Thoracic aorta (tissue), 2 donors: Measurements from ENCODE around the gene SLX9. TPM values are rescaled to one million over a fixed set of nuclear protein-coding genes. Genes with fewer than 3 reads are reported as not detected.
A peak's percentile ranks its signal among the peaks of the same experiment; 100 is the strongest.

Experiments
- ATAC-seq: fragments of 150-250 bp; one replicate; pipeline ENCODE4 v1.8.0; 2017; ENCODE audit warnings: low read depth; ENCODE audit not compliant: insufficient number of reproducible peaks, low FRiP score
- DNase-seq: peaks from one replicate; pipeline ENCODE4 v3.0.0-alpha.2; 2020; ENCODE audit warnings: low spot score
- H3K27ac ChIP-seq, 2 donors: fragments of 200-600 bp; sonication (generic); 1 replicate in 1 of 2; 2 replicates in 1 of 2; pipeline ENCODE4 v1.5.1; 2016; ENCODE audit warnings: mild to moderate bottlenecking in 2 of 2, moderate library complexity in 2 of 2
- H3K27me3 ChIP-seq: fragments of 200-600 bp; sonication (generic); replicated peaks from 2 replicates; pipeline ENCODE4 v1.6.0; 2016; ENCODE audit warnings: mild to moderate bottlenecking; ENCODE audit not compliant: insufficient read depth
- H3K36me3 ChIP-seq: fragments of 200-600 bp; sonication (generic); one replicate; pipeline ENCODE4 v1.5.1; 2016
- H3K4me1 ChIP-seq, 2 donors: fragments of 200-600 bp; sonication (generic); 1 replicate in 1 of 2; 2 replicates in 1 of 2; pipeline versions ENCODE4 v1.5.1 to v1.6.0; 2016; ENCODE audit warnings: low read depth in 2 of 2, mild to moderate bottlenecking in 1 of 2; ENCODE audit not compliant: control insufficient read depth in 1 of 2
- H3K4me3 ChIP-seq: fragments of 200-600 bp; sonication (generic); 2 replicates; pipeline ENCODE4 v1.5.1; 2016; ENCODE audit warnings: mild to moderate bottlenecking
- H3K9me3 ChIP-seq: fragments of 200-600 bp; sonication (generic); 2 replicates; pipeline ENCODE4 v1.5.1; 2016
- total RNA-seq, 2 donors: library from RNA; depleted of rRNA; stranded (reverse); fragments of >200 nt; gene quantifications; one replicate each; pipeline versions ENCODE4 v1.1.0 to v1.2.3, GENCODE V29; 2016
- TF ChIP-seq, protein P1 (sequence below): fragments of 200-600 bp; sonication (generic); IDR thresholded peaks from one replicate; pipeline ENCODE4 v1.5.1; 2019; ENCODE audit warnings: antibody characterized with exemption

SLX9 gene
- total RNA-seq, 2 donors from 2014 or later, result 5.9 to 10.6 TPM

DNA sequence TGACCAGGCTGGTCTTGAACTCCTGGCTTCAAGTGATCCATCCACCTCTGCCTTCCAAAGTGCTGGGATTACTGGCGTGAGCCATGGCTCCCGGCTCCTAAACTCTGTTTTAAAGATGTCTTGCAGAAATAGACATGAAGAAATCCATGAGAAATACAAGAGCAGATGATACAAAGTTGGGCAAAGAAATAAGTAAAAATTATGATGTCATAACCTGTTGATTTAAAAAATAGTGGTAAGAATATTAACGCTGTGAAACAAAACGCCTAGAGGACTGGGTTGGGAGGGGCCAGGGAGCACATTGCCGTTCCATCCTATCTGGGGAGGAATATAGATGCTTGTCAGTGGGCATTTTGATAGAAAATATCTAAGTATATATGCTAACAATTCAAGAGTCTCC lies 17.9 kb upstream of the SLX9 start:
- H3K27ac ChIP-seq, result no peak overlapping the region
- no peaks in the 10 kb centered on the region for H3K36me3 ChIP-seq
- peaks cover 12 to 22% of the 10 kb centered on the region in 2 donors for H3K4me1 ChIP-seq
- H3K9me3 ChIP-seq, result no peaks in the 10 kb centered on the region
- no peaks in the 10 kb centered on the region for H3K27me3 ChIP-seq
- TF ChIP-seq, protein P1, sequence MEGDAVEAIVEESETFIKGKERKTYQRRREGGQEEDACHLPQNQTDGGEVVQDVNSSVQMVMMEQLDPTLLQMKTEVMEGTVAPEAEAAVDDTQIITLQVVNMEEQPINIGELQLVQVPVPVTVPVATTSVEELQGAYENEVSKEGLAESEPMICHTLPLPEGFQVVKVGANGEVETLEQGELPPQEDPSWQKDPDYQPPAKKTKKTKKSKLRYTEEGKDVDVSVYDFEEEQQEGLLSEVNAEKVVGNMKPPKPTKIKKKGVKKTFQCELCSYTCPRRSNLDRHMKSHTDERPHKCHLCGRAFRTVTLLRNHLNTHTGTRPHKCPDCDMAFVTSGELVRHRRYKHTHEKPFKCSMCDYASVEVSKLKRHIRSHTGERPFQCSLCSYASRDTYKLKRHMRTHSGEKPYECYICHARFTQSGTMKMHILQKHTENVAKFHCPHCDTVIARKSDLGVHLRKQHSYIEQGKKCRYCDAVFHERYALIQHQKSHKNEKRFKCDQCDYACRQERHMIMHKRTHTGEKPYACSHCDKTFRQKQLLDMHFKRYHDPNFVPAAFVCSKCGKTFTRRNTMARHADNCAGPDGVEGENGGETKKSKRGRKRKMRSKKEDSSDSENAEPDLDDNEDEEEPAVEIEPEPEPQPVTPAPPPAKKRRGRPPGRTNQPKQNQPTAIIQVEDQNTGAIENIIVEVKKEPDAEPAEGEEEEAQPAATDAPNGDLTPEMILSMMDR, result no peak
- H3K4me3 ChIP-seq, result no peak overlapping the region
- ATAC-seq (no peak), DNase-seq (no peak)

DNA sequence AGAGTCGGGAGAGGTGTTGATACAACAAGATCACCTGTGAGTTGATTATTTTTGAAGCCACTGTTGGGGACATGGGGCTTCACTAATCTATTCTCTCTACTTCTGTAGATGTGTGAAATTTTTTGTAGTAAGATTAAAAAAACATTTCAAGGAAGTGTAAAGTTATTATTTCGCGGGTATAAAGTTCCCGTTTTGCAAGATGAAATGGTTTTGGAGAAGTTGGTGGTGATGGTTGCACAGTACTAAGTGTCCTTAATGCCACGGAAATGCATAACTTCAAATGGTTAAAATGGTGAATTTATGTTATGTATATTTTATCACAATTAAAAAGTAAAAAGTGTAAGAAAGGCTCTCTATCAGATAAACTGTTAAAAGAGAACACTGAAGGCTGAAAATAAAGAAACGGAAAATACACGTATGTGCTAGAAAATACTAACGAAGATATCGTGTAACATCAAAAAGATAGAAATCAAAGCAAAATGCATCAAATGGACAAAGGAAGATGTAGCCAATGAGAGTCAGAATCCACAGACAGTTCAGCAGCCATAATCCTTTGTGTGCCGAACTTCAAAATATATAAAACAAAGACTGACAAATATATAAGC lies 16.2 kb upstream of the SLX9 start:
- Histone ChIP-seq H3K27me3 (no peaks in the 10 kb centered on the region), H3K27ac (no peak overlapping the region), H3K36me3 (no peaks in the 10 kb centered on the region)

DNA sequence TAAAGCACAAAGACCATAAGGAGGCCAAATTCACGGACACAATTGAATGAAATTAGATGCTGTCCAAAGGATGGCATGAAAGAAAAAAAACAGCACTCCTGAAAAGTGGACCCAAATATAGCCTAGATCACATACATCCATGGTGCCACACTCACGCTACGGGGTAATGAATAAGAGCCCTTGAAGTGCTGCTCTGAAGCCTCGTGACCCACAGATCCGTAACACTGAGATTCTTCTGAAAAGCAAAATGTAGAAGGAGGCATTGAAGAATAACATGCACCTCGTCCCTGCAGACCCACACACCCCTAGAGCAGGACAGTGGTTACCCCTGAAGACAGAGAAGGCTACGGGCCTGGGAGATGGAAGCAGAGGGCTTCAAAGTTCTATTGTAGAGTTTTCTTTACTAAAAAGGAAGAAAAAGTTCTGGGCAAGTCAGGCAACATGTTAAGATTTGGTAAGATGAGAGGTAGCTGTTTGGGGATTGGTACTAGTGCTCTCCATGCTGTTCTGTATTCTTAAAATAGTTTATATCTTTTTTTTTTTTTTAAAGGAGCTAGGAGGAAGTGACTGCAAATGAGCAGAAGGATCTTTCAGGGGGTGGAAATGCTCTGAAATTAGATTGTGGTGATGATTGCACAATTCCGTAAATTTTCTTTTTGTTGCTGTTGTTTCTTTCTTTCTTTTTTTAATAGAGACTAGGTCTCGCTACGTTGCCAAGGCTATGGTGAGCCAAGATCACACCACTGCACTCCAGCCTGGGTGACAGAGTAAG lies 15.0 kb upstream of the SLX9 start:
- Histone ChIP-seq H3K27ac (no peak overlapping the region), H3K9me3 (no peaks in the 10 kb centered on the region), H3K4me3 (no peak overlapping the region), H3K36me3 (no peaks in the 10 kb centered on the region), H3K4me1 (peaks cover 20 to 33% of the 10 kb centered on the region in 2 donors), H3K27me3 (no peaks in the 10 kb centered on the region)
- ATAC-seq, result peak; percentile 17
- TF ChIP-seq, protein P1, result no peak
- DNase-seq, result no peak

More for the DNA sequence above, 16.2 kb upstream of the SLX9 start:
- ATAC-seq, result no peak
- DNase-seq, result no peak
- Histone ChIP-seq H3K4me3 (no peak overlapping the region), H3K9me3 (no peaks in the 10 kb centered on the region), H3K4me1 (peaks cover 20 to 33% of the 10 kb centered on the region in 2 donors)
- TF ChIP-seq, protein P1, result no peak

DNA sequence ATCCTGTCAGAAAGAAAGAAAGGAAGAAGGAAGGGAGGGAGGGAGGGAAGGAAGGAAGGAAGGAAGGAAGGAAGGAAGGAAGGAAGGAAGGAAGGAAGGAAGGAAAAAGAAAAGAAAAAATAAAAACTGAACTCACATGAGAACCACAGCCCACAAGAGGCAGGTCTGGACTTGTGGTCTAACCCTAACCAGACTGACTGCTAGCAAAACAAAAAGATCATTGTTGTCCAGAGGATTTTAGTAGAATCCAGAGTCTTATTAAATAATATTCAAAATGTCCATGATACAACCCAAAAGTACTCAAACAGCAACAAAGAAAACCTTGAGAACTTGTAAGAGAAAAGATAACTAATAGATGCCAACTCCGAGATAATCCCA lies 14.5 kb upstream of the SLX9 start:
- H3K27me3 ChIP-seq, result no peaks in the 10 kb centered on the region
- H3K27ac ChIP-seq, result no peak overlapping the region
- no peak for ATAC-seq
- no peak for DNase-seq
- no peaks in the 10 kb centered on the region for H3K9me3 ChIP-seq
- TF ChIP-seq, protein P1, result no peak
- H3K4me3 ChIP-seq, result no peak overlapping the region
- H3K36me3 ChIP-seq, result no peaks in the 10 kb centered on the region
- peaks cover 20 to 33% of the 10 kb centered on the region in 2 donors for H3K4me1 ChIP-seq

DNA sequence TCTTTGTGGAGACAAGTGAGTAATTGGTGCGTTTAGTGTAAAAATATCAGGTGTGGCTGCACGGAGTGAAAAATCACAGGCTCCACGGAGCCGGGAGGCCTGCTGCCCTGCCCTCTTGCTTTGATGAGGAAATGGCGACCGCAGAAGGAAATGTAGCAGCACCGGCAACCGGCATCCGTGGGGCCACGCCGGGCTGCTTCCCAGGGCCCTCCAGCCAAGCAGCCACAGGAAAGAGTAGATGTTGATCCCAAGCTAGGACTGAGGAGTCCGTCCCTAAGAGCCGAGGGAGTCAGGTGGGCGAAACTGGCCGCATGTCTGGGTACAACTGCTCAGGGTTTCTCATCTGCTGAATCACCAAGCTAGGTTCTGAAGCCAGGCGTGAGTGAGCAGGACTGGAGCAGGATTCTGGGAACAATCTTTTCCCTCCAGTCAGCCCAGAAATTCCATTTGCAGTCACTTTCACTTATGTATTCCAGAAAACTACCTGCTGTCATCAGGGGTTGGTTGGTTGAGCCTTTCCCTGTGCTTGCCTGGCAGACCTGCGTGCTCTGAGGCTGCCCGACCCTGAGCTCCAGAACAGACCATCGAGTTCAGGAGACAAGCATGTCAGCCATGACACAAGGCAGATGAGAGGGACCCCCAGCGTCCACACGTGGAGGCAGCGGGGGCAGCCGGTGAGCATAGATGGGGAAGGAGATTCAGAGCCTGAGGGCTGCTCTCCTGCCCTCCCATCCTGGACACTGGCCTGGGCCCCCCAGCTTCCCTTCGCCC lies 13.3 kb upstream of the SLX9 start:
- no peaks in the 10 kb centered on the region for H3K9me3 ChIP-seq
- peak overlapping the region in 1 of 2 donors; percentile 20 for H3K27ac ChIP-seq
- peaks cover 26 to 42% of the 10 kb centered on the region in 2 donors for H3K4me1 ChIP-seq
- TF ChIP-seq, protein P1, result no peak
- no peaks in the 10 kb centered on the region for H3K36me3 ChIP-seq
- no peak overlapping the region for H3K4me3 ChIP-seq
- no peak for ATAC-seq
- DNase-seq, result no peak
- H3K27me3 ChIP-seq, result no peaks in the 10 kb centered on the region
